ENCODE measurements around the gene SMIM5.

SMIM5 gene

DNA sequence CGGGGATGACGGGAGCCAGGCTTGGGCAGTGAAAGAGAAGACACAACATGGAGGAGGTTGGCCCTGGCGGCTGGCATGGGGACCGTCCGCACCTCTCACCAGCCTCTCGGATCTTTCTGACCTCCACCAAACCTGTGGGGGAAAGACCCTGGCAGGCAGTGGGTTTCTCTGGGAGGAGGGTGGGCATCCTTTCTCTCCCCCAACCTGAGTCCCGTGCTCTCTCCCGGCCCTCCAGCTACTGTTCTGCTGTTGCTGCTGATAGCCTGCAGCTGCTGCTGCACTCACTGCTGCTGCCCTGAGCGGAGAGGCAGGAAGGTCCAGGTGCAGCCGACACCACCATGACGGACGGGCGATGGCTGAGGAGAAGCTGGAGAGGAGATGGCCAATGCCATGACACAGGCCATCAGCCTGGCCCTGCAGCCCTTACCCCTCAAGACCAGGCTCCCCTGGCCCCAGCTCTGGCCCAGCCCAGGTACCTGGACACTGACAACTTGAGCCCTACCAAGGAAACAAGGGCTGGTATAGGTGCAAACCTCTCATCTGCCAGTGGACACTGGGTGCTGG lies 7.4 kb downstream of the SMIM5 start:
- DNase-seq (ENCODE audit: low read depth), result no peak

DNA sequence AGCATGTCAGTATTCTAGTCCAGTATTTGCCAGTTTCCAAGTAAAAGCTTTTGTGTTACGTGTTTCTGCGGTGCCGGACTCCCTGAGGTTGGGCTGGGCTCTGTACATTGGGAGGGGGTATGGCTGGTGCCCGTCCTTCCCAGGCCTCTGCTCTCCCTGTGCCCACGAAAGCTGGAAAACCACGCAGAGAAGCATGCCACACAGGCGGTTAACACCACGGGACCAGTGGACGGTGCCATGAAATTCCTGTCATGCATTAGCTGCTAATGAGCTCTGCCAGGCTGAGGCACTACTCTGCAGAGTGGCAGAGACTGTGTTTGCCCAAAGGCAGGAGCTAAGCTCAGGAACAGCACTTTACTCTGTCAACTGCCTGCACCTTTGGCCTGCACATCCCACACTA lies 8.1 kb downstream of the SMIM5 start:
- no peak for DNase-seq (ENCODE audit: low read depth)

DNA sequence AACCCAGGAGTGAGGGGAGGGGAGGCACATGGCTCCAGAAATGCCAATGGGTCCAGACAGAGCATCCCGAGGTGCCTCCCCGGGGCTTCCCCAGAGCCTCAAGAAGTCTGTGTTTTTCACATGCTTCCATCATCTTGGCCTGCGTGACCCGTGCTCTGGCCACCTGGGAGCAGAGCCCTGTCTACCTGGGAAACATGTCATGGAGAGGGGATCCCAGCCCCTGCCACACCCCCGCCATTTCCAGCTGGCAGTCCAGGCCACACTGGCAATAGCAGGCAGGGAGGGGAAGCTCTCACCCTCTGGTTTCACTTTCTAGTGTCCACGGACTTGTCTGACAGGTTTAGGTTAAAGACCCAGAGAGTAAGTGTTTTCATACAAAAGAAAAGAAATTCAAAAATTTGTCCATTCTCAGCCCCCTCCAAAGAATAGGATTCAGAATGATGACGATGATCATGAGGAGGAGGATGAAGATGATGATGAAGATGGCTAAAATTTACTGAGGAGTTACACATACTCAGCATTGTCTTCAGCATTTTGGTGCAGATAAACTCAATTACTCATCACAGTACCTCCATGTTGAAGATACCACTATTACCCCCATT lies 9.0 kb downstream of the SMIM5 start:
- no peak for DNase-seq (ENCODE audit: low read depth)

DNA sequence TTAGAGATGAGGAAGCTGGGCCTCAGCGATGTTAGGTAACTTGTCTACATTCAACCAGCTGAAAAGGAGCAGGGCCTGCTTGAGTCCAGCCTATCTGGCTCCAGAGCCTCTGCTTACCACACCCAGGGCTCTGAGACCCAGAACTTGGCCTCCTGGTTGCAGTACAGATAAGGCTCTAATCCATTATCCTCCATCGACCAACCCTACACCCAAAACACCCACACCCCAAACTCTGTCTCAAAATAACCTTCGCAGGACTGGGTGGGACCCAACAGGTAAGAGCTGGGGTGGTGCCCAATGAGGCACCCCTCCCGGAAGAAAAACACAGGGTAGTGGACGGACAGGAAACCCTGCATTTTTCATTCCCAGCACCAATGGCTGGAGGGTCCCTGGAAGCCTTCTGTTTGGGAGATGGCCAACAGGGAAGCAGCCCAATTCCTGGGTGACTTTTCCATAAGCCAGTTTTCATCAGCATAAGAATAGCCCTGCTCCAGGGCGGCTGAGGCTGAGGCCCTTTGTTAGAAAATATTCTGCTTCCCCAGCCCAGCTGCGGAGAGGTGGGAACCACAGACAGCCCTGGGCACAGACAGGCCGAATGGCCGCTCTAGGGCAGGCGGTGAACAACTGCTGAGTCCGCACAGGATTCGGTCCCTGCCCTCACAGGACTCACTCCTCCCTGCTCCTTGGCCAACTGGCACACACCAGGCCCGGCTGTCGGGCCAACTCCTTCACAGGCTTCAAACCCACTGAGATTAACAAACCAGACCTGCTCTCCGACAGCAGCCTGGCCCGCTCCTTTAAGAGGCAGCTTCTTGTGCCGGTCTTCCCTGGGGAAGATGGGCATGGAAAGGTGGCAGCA lies 9.8 kb downstream of the SMIM5 start:
- no peak for DNase-seq (ENCODE audit: low read depth)

DNA sequence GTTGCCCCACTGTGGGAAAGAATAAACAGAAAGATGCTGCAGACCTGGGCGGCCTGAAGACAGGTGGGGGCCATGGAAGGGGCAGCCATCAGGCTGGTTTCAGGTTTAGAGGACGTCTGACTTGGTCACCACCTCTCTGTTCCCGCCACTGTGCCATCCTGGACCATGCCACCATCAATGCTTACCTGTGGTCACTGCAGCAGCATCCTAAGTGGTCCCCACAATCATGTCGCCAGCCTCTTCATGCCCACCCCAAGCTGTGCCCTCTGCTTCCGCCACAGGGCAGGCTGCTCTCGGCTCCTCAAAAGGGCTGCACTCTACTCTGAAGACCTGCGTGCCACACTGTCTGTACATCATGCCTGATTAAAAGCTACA lies 10.4 kb downstream of the SMIM5 start:
- no peak for DNase-seq (ENCODE audit: low read depth)

DNA sequence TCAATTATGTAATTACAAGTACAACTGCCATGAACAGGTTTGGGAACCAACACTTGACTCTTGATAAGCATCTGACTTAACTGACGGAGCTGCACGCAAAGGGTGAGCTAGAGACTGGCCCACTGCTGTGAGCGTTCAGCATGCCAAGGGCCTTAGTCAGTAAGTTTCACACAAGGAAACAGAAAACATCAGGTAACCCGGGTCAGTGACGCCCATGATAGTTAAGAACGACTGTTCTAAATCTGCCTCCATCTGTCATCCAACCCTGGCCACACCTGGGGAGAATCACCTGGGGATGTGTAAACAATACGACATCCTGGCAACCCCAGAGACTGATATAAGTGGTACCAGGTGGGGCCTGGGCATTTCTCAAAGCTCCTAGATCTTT lies 12.3 kb downstream of the SMIM5 start:
- no peak for DNase-seq (ENCODE audit: low read depth)

DNA sequence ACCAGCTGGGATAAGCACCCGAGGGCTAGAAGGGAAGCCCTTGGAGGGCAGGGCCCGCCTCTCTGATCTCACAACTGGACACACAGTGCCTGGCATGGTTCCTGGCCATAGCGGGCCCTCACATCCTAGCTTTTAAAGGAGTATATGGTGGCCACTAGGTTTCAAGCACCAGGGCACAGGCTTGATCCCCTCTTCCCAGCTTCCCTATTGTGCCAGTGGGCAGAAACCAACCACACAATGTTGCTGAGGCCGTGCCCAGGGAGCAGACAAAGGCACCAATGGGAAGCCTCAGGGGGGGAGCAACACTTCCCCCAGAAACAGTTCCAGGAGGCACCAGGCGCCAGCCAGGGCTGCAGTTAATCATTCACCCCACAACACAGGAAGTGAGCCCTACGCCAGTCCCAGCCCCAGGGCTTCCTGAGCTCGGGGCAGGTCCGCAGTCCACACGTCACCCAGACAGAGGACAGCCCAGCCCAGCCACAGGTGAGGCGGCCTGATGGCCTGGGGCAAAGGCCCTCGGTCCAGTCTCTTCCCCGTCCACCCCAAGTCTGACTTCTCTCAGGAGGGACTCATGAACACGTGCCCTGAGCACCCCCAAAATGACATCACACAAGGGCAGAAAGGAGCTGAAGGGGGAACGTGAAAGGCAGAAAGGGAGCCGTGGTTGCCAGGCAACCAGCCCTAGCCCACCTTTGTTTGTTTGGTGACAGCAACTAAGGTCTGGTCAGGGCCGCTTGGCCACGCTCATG lies 12.8 kb downstream of the SMIM5 start:
- DNase-seq (ENCODE audit: low read depth), result no peak

DNA sequence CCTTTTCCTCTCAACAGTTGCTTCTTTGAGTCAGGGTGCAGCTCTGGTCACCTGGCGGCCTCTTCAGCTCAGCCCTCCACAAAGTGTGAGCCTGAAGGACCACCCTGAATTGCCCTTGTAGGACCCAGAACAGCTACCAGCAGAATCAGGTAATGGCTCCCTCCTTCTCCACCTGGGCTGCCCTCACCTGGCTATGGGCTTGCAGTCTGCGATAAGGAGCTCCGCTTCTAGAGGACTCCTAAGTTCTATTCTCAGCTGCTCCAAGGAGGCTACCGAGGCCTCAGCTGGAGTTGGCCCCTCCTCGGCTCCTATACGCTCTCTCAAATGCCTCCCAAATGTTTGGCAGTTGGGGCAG lies 13.4 kb downstream of the SMIM5 start:
- DNase-seq (ENCODE audit: low read depth), result no peak

DNA sequence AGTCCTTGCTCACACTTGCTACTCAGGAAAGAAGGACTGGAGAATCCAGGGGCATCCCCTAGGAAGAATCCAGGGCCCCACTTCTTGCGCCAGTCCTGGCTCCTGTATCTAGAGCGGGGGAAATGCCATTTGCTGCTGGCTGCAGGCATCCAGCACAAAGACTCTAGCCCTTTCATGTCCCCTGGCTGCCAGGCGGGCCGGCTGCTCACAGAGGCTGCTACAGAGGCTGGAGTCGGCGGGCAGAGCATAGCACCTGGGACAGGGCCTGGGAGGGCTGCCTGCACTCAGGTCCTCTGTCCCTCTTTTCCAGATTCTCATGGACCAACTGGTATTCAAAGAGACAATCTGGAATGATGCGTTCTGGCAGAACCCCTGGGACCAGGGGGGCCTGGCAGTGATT lies 13.8 kb downstream of the SMIM5 start:
- DNase-seq (ENCODE audit: low read depth), result no peak

DNA sequence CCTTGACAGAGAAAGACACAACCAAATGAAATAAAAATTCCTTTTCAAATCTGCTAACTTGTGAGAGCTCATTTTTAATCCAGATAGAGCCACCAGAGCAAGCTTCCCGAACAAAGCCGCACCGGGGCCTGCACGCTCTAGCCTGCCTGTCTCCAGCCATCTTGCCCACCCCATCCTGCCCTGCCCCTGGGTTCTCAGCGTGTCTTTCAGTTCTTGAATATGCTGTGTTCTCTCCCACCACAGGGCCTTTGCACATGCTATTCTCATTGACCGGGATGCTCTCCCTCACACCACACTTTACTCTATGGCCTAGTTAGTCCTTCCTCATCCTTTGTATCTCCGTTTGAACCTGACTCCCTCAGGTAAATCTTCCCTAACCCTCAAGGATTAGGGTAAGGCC lies 14.7 kb downstream of the SMIM5 start:
- DNase-seq (ENCODE audit: low read depth), result no peak

DNA sequence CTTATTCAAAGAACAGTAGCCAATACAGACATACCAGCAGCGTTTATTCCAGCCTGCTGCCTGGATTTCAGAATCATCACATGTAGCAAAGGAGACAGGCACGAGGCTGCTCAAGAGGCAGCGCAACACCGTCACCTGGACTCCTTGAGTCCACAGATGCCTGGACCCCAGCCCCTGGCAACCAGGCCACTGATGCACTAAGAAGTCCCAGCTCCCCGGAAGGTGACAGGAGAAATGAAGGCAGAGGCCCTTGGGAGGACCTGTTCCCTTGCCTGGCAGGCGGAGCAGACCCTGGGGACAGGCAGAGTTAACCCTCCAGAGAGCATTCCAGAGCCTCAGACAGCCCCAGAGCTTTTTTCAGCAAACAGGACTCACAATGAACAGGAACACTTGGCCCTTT lies 16.5 kb downstream of the SMIM5 start:
- DNase-seq (ENCODE audit: low read depth), result no peak

DNA sequence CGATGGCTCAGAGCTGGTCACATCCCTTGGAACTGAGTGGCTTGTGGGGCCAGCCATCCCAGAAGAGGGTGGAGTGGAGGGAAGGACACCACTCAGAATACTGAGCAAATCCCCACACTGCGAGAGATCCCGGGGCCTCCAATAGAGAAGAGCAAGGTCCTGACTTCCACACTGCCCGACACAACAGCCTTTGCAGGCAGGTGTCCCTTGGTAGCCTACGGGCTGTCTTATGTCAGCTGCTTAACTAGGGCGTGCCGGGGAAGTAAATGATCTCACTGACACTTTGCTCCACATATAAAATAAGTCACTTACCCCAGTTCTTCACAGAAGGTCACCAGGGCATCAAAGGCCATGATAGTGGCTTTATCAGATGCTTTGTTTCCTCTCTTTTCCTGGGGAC lies 17.6 kb downstream of the SMIM5 start:
- no peak for DNase-seq (ENCODE audit: low read depth)

DNA sequence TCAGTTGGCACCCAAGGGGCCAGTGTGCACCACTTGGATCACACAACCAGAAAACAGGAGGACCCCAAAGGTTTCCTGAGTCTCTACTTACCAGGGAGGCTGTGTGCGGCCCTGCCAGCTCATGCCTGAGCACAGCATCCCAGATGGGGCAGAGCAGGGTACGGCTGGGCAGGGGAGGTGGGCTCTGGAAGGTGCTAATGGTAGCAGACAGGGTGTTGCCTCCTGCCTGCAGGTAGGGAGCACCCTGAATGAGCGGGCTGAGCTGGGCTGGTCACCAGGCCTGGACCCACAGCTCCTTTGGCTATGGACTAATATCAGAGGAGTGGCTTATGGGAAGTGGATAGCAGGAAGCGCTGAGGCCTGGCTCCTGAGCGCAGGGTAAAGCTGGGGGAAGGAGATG lies 19.1 kb downstream of the SMIM5 start:
- DNase-seq (ENCODE audit: low read depth), result no peak

DNA sequence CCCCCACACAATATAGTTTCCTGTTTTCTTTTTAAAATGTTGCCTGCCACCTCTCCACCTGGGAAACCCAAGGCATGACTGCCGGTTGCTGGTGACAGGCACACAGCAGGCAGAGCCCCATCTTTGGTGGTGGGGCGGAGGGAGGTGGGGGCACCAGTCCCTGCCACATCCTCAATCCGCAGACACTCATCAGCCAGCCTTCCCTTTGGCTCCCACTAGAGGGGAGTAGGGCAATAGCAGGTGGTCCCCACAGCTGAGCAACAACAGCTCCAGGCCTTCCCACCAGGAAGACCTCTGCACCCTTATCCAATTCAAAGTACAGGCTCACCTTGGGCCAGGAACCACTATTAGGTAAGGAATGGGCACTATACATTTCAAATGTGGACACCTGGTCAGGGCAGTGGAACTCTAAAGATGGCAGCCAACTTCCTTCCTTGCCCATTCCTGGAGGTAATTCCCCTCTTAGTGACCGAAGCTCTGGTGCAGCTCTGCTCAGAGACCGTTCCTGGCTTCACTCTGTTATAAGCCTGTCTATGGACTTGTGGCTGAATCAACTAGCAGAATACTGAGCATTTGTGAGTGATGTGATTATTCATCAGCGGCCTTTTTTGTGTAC lies 19.8 kb downstream of the SMIM5 start:
- no peak for DNase-seq (ENCODE audit: low read depth)

DNA sequence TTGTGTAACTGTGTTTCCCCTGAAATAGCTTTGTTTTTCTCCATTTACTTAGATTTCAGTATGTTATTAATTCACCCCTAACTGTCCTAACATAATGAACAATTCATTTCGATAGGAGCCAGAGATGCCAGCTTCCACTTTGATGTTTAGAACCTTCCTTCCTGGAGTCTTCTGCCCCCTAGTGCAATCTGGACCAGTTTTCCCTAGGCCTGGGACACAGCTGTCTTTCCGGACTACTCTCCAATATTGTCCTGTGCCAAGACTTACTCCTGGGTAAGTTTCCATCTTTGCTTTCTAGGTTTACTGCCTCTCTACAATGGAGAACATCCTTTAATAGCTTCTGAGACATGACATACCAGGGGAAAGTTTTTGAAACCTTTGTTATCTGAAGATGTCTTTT lies 20.9 kb downstream of the SMIM5 start:
- no peak for DNase-seq (ENCODE audit: low read depth)

DNA sequence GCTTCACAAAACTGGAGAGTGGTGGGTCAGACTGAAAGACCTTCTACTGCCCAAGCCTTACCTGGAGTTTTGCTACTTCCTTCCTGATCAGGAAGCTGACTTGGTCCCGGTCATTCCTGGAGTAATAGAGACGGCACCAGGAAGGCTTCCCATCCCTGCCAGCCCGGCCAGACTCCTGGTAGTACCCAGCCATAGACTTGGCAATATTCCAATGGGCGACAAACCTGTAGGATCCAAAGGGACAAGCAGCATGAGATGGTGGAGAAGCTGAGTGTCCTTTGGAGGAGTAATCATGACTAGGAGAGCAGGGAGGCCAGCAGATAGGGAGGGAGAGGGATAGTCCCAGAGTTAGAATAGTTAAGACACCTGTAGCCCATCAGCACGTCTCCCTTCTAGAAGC lies 25.0 kb downstream of the SMIM5 start:
- DNase-seq (ENCODE audit: low read depth), result no peak

DNA sequence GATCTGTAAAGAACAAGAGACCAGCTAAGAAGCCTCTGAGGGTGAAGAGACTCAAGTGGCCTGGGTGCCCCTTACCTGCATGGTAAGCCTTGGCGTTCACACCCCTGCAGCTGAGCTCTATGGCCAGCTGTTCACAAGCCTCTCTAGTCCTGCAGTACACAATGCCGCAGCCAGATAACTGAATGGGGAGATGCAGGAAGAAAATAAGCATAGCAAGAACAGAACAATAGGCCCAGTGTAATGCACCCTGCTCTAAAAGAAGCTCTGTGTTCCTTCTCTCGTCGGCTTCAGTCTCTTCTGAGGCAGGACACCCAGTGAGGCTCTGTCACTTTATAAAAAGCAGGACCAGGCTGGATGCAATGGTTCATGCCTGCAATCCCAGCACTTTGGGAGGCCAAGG lies 28.3 kb downstream of the SMIM5 start:
- DNase-seq (ENCODE audit: low read depth), result no peak

DNA sequence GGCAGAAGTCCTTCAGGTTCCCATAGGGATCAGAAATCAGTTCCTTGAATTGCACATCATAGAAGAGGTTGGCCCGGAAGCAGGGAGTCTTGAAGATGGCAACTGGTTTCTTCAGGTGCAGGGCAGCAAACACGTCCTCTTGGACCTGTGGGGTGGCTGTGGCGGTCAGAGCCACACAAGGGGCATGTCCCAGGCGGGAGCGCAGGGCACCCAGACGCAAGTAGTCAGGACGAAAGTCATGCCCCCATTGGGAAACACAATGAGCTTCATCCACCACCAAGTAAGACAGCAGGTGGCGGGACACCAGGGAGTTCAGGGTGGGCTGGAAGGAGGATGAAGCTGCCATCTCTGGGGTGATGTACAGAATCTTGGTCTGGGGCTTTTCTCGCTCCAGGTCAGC lies 29.3 kb downstream of the SMIM5 start:
- no peak for DNase-seq (ENCODE audit: low read depth)

DNA sequence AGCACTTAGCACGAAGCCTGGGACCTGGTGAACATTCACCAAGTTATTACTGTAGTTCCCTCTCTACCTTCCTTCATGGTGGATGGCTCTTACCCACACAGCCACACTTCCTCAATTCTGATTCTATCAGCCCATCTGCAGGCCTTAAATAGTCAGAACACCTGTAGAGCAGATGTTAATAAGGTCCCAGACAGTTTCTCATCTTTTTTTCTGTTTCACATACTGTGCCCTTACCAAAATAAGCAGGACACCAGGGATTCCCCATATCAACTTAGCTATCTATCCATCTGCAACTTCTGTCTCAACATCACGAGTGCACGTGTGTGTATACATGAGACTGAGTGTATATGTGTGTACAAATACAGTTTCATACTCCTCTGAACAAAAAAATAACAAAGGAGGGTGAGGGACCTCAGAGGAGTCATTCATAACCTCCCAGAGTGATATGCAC lies 30.9 kb downstream of the SMIM5 start:
- no peak for DNase-seq (ENCODE audit: low read depth)

DNA sequence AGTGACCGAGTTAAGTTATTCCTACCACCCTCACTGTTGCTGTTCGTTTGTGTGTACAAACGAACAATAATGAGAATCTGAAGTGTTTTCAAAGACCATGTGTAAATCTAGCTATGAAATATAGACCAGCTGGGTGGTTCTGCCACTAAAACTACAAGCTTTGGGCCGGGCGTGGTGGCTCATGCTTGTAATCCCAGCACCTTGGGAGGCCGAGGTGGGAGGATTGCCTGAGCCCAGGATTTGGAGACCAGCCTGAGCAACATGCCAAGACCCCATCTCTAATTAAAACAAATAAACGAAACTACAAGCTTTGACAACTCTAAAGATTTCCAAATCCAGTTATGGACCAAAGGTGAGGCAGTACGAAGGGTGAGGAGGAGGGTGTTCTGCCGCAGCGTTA lies 32.7 kb downstream of the SMIM5 start:
- no peak for DNase-seq (ENCODE audit: low read depth)

DNA sequence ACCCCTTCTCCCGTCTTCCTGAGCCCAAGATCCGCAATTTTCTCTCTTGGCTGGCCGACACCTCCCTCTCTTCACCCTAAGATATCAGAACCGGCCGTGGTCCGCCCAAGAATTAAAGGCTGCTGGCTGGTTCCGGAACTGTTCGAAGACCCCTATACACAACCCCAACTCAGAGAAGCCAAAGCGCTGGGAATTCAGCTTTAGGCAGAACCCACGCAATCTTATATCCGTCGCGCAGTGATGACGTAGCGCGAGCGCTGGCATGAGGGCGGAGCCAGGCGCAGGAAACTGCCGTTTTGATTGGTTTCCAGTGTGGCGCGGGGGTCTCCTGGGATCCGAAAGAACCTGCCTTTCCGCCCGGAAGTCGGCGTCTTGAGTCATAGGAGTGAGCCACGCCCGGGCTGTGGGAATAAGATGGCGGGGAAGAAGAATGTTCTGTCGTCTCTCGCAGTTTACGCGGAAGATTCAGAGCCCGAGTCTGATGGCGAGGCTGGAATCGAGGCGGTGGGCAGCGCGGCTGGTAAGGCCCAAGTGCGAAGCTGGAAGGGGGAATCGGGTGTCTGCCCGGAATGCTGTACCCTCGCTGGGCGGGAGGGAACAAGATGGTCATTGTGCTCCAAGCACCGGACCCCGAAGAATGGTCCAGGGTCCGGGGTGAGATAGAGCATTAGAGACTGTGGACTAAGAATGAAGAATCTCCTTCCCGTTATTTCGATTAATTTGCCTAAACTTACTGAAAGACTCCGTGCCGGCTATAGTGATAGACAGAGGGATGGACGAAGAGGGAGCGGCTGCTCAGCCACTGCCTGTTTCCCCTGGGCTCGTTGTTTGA lies 33.9 kb downstream of the SMIM5 start, which contains the start of the genes RECQL5 and SAP30BP:
RECQL5 (minus strand) TSS at position 196 of the 832 bp plus-strand sequence. CDS start 597 bp downstream, outside the sequence.
SAP30BP (plus strand) TSS at position 380 of the 832 bp plus-strand sequence; CDS start at position 415, 35 bp downstream.
- peak; percentile 97 for DNase-seq (ENCODE audit: low read depth)
